Measurements from ENCODE around the gene PSMC3.

Gene PSMC3

DNA sequence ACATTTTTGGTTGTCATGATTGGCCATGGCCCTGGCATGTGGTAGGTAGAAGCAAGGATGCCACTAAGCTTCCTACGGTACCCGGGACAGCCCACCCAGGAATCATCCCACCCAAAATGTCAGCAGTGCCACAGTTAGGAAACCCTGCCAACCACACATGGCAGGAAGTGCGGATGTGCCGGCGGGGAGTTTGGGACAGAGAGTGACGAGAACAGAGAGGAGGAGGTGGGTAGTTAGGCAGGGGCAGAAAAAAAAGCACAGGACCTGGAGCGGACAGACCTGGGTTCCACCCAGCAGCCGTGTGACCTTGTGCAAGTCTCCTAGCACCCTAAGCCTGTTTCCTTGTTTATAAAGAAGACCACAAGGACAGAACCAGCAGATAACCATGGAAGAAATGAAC, 51.2 kb downstream of the PSMC3 start:
- no peak for DNase-seq

DNA sequence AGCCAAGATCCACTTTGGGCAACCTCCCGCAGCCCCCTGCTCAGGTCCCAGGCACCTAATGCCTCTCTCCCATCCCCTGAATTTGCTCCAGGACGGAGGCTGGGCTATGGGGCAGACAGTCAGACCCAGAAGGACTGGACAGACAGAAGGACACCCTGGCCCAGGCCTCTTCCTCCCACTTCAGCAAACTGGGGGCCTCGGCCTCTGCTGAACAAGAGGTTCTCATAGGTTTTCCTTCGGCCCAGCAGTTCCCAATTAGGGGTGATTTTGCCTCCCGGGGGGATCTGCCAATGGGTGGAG, 51.6 kb downstream of the PSMC3 start:
- no peak for DNase-seq

DNA sequence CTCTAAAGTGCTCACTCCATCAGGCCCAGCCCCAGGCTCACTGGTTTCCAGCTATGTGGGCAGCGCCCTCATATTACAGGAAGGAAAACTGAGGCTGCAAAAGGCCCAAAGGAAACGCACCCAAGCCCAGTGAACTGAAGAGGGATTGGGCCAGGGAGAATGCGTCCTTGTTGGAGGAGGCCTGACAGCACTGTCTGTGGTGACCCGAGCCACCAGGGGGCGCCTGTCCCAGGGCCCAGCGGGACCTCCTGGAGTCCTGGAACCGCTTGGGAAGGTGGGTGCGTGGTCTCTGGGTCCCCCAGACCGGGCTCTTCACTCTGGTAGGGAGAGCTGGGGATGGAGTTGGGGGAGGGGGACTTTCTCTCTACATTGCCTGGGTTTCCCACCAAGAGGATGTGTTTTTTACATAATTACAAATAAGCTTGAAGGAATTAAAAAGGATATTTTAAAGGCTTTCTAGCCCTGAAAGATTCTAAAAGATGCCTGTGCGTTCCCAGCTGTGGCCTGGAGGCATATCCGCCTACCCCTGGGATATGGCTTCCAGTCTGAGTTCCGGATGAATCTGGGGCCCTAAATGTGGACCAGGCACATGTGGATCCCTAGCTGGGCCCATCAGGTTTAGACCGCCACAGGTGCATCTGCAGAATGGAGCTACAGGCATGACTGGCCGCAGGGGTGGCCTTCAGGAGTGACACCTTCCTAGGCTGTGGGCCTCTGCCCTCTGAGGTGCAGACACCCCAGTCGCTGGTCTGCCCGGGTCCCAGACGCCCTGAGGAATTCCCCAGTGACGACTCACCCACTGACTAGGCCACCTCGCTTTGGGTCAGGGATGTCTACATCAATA, 52.1 kb downstream of the PSMC3 start:
- peak; percentile 80 for DNase-seq

- no peak for DNase-seq
These were observed 53.8 kb downstream of the PSMC3 start for GRCh38 chr11:47372422-47372821.

DNA sequence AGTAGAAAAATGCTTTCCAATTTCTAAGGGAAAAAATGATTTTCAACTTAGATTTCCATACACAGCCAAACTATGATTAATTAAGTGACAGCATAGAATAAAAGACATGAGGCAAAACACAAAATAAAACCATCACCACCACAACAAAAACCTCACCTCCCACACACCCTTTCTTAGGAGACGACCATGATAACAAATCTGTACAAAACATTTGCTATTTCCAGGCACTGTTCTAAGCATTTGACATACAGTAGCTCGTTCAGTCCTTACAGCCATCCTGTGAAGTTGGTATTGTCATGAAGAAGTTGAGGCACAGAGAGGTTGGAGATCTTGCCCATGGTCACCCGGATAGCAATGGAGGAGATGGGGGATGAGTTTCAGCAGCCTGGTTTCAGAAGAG, 56.6 kb downstream of the PSMC3 start:
- no peak for DNase-seq
